Esophagus squamous epithelium (tissue), 4 donors: Measurements from ENCODE around the gene ATG4B.
A peak's percentile ranks its signal among the peaks of the same experiment; 100 is the strongest.

Experiments
- CTCF ChIP-seq, 6 experiments: fragments of 450-650 bp in 4 of 6; fragments of 200-600 bp in 2 of 6; sonication (generic) in 2 of 6; IDR thresholded peaks; one replicate each; pipeline ENCODE4 v1.5.1; 2016 to 2019; ENCODE audit warnings: antibody characterized with exemption in 6 of 6, mild to moderate bottlenecking in 4 of 6, moderate library complexity in 4 of 6
- POLR2A ChIP-seq, 4 donors: fragments of 450-650 bp; IDR thresholded peaks; one replicate each; pipeline ENCODE4 v1.6.1; 2017; ENCODE audit warnings: antibody characterized with exemption in 4 of 4, mild to moderate bottlenecking in 4 of 4, moderate library complexity in 3 of 4

GRCh38 chr2:241595600-241596140 is 41.8 kb upstream of the ATG4B start:
- peak in 1 of 6 experiments; percentile 19 for TF ChIP-seq CTCF (IDR thresholded peaks at IDR 0.05)
- no peak for TF ChIP-seq POLR2A (IDR thresholded peaks at IDR 0.05)
